ENCODE results near the gene ARMCX5. TPM values are rescaled to one million over a fixed set of nuclear protein-coding genes. Genes with fewer than 3 reads are reported as not detected.

ARMCX5 gene
- 11.8 and 14.3 TPM in 2 replicates for polyA plus RNA-seq (2011; rRNA removed)
- 9.4 and 9.5 TPM in 2 replicates for polyA minus RNA-seq (2011; rRNA and poly(A)+ RNA removed)

DNA sequence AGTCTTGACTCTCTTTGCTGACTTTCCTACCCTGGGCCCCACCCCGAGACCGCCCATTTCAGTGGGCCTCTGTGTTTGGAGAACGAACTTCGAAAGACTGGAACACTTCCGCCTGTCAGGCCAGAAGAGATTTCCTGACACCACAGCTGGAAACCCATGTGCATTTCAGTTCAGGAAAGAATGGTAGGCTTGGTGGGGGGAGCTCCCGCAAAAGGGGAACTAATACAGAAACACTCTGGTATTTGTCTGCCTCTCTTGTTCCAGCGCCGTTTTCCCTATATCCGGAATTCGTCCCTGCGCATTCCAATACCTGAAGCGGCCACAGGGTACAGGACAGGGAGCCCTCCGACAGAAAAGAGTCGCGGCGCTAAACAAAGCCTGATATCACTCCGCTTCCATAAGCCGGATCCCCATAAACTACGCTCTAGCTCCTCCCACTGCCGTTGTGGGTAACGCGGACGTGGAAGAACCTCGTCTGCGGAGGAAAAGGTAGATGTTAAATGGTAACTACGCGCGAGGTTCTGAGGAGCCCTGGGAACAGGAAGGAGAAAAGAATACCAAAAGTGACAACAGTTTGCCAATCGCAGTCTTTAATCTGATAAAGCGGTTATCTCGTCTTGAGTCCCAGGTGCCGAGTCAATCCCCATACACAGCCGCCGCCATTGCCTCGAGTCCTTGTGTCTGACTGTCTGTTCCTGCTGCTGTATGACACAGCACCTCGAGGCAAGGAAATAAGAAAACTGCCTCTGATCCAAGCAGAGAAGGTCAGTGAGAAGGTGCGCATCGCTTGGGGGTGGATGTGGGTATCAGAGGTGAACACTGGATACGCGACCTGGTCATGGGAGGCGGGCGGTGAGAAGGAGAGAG, at the start of gene ARMCX5:
Gene ARMCX5, plus strand, starts transcription at position 432 of the 867 bp plus-strand sequence. CDS start 2,627 bp downstream, outside the sequence.
- TF ChIP-seq, protein P1, sequence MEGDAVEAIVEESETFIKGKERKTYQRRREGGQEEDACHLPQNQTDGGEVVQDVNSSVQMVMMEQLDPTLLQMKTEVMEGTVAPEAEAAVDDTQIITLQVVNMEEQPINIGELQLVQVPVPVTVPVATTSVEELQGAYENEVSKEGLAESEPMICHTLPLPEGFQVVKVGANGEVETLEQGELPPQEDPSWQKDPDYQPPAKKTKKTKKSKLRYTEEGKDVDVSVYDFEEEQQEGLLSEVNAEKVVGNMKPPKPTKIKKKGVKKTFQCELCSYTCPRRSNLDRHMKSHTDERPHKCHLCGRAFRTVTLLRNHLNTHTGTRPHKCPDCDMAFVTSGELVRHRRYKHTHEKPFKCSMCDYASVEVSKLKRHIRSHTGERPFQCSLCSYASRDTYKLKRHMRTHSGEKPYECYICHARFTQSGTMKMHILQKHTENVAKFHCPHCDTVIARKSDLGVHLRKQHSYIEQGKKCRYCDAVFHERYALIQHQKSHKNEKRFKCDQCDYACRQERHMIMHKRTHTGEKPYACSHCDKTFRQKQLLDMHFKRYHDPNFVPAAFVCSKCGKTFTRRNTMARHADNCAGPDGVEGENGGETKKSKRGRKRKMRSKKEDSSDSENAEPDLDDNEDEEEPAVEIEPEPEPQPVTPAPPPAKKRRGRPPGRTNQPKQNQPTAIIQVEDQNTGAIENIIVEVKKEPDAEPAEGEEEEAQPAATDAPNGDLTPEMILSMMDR (IDR thresholded peaks at IDR 0.05; ENCODE audit: insufficient read depth, low read depth, low read length): no peak
- ChIA-PET POLR2A (no interaction called here), CTCF (interaction anchor here (0.6 kb wide), 1 partner anchor 1666 kb away, joined by 3 read pairs; no protein-coding TSS in a partner anchor)
- Histone ChIP-seq H3K27me3 (ENCODE audit: control insufficient read depth, insufficient read depth, low read length) (no peaks in the 10 kb centered on the region), H3K36me3 (ENCODE audit: control insufficient read depth, insufficient read depth, low read length) (peaks cover 1% of the 10 kb centered on the region; the same call in 1 of the 2 replicates), H3K4me3 (ENCODE audit: low read depth, low read length) (peak within 1 kb of the TSS; percentile 65)
- DNase-seq (ENCODE audit: low read depth): no peak

DNA sequence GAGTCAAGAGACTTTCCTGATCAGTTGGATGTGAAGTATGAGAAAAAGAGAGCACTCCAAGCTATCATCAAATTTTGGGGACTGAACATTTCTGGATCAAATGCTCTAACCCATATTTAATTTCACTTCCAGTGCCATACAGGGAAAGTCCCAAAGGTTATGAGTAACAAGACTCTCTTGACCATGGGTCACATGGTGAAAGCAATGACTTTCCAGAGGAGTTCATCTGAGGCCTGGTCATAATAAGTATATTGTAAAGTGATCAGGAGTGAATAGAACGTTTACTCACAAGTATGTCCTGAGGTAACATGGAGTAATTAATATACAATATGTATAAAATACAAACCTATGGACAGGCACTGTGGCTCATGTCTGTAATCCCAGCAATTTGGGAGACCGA, 40.7 kb upstream of the ARMCX5 start:
- POLR2A ChIA-PET: no interaction called here

DNA sequence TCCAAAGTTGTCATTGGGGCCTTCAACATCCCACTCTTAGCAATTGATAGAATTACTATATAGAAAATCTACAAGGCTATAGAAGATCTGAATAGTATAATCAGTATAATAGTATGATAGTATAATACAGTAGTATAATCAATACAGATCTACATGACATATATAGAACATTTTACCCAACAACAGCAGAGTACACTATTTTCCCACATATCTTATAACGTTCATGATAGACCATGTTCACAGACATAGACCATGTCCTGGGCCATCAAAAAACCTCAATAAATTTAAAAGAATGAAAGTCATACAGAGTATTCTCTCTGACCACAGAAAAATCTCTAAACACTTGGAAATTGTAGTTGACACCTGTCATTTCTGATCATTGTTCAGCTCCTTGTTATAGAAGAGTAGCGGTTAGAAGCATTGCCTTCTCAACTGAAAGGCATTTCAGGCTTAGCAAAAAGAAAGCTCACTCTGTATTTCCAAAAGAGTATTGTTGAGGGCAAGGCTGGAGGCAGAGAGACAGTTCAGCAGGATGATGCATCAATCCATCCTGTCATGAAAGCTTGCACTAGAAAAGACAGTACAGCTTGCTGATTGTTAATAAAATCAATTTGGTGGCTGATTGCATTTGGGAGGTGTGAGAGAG, 38.8 kb upstream of the ARMCX5 start:
- no peaks in the 10 kb centered on the region for H3K36me3 ChIP-seq (ENCODE audit: control insufficient read depth, insufficient read depth, low read length)
- TF ChIP-seq, protein P1 (IDR thresholded peaks at IDR 0.05; ENCODE audit: insufficient read depth, low read depth, low read length): no peak
- ChIA-PET POLR2A (no interaction called here), CTCF (no interaction called here)
- H3K27me3 ChIP-seq (ENCODE audit: control insufficient read depth, insufficient read depth, low read length): no peaks in the 10 kb centered on the region
- no peak overlapping the region for H3K4me3 ChIP-seq (ENCODE audit: low read depth, low read length)
- no peak for DNase-seq (ENCODE audit: low read depth)

More for the DNA sequence above, 40.7 kb upstream of the ARMCX5 start:
- H3K36me3 ChIP-seq (ENCODE audit: control insufficient read depth, insufficient read depth, low read length): no peaks in the 10 kb centered on the region
- no peaks in the 10 kb centered on the region for H3K27me3 ChIP-seq (ENCODE audit: control insufficient read depth, insufficient read depth, low read length)
- CTCF ChIA-PET: no interaction called here
- TF ChIP-seq, protein P1 (IDR thresholded peaks at IDR 0.05; ENCODE audit: insufficient read depth, low read depth, low read length): no peak
- DNase-seq (ENCODE audit: low read depth): no peak
- no peak overlapping the region for H3K4me3 ChIP-seq (ENCODE audit: low read depth, low read length)

DNA sequence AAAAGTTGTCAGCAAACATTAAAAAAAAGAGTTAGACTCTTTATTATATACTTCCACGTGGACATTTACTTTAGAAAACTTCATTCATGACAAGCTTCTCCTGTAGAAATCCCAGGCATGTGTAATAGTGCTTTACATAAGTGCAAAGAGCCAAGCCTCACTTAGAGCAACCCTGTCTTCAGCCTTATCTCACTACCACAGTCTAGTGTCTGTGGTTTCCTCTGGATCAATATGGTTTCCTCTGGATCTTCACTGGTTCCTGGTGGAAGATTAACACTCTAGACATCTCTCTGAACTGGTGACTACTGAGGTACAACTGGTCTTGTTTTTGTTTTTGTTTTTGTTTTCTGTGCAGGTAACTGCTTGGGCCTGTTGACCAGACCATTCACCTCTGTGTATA, 18.4 kb upstream of the ARMCX5 start:
- no peaks in the 10 kb centered on the region for H3K36me3 ChIP-seq (ENCODE audit: control insufficient read depth, insufficient read depth, low read length)
- H3K4me3 ChIP-seq (ENCODE audit: low read depth, low read length): no peak overlapping the region
- H3K27me3 ChIP-seq (ENCODE audit: control insufficient read depth, insufficient read depth, low read length): no peaks in the 10 kb centered on the region
- no peak for DNase-seq (ENCODE audit: low read depth)
- TF ChIP-seq, protein P1 (IDR thresholded peaks at IDR 0.05; ENCODE audit: insufficient read depth, low read depth, low read length): no peak
- ChIA-PET POLR2A (no interaction called here), CTCF (no interaction called here)

DNA sequence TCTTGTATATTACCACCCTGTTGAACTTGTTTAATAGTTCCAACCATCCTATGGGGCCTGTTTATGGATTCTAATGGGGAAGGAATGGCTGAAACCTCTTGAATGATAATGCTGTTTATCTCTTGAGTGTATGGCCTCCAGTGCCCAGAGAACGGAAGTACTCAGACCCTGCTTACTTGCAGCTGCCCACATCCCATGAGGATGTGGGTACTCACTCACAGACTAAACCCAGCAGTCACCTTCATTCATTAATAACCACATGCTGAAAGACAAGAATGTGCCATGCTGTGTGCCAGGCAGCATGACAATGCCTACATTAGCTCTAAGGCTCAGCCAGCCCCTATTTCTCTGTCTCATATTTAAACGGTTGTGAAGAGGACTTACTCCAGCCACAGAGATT, 5.9 kb upstream of the ARMCX5 start:
- TF ChIP-seq, protein P1 (IDR thresholded peaks at IDR 0.05; ENCODE audit: insufficient read depth, low read depth, low read length): no peak
- POLR2A ChIA-PET: no interaction called here
- no peaks in the 10 kb centered on the region for H3K36me3 ChIP-seq (ENCODE audit: control insufficient read depth, insufficient read depth, low read length)
- no peak overlapping the region for H3K4me3 ChIP-seq (ENCODE audit: low read depth, low read length)
- CTCF ChIA-PET: interaction anchor here (0.7 kb wide), 1 partner anchor 29 kb away, joined by 3 read pairs; no protein-coding TSS in a partner anchor
- DNase-seq (ENCODE audit: low read depth): no peak
- no peaks in the 10 kb centered on the region for H3K27me3 ChIP-seq (ENCODE audit: control insufficient read depth, insufficient read depth, low read length)

Measured in BJ (cell line).